HG02973 (cell line): ENCODE results near the gene DCDC2.
"Not testable (repeated sequence)": the region's sequence is repeated elsewhere in the genome, so short reads cannot be mapped to it uniquely, and the experiment has no call there.

Experiments used
- ATAC-seq: cut with Tn5 transposase; IDR thresholded peaks from one replicate; pipeline ENCODE4 v1.9.1; 2021; ENCODE audit warnings: moderate library complexity; ENCODE audit not compliant: unreplicated experiment

DCDC2 gene

DNA sequence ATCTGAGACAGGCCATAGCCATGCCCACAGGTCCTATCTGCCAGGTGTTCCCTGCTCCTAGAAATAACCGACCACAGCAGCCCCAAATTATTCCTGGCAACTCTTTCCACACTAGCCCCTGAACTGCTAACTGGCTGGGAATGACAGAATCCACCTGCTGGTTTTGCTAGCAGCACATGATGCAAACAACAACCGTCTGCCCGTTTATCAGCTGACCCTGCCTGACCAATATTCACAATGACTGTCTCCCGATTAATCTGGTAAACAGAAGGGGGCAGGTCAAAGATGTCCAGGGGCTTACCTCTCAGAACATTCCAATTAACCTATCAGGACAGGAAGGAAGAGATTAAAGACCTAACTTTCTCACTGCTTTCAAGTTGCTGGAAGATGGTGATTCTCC is 130.3 kb downstream of the DCDC2 start:
- ATAC-seq, result no peak

- no peak for ATAC-seq
These were observed 131.3 kb downstream of the DCDC2 start for GRCh38 chr6:24226541-24226940.

- no peak for ATAC-seq
These were observed 132.0 kb downstream of the DCDC2 start for GRCh38 chr6:24225838-24226237.

DNA sequence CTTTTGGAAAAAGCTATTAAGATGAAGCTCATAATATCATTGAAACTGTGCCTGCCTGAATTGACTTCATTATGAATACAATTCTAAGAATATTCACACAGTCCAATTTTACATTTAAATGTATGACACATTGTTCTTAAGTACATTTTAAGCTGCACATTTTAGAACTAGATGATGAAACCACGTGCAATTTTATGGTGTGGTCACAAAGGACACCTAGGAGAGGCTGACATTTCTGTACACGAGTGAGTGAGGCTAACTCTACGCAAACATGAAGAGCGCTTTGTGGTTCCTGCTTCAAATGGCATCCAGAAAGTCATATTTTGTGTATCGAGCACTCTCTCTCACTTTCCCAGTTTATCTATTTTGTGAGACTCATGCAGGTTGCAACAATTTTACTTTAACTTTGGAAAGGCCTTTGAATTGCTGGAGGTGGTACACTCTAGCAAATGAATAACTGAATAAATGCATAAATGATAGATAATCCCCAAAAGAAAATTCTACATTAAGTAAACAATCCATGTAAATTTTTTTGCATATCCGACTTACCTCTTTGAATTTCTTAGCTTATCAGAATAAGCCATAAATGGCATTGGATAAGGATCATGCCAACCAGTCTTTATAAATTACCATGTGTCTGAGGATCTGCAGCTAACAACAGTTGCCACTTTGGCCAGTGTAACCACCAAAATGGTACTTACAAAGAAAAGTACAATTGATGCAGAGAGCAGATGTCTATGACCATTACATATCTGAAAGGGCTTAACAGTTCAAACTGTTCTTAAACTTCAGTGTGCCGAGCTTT is 134.5 kb downstream of the DCDC2 start:
- ATAC-seq, result no peak

DNA sequence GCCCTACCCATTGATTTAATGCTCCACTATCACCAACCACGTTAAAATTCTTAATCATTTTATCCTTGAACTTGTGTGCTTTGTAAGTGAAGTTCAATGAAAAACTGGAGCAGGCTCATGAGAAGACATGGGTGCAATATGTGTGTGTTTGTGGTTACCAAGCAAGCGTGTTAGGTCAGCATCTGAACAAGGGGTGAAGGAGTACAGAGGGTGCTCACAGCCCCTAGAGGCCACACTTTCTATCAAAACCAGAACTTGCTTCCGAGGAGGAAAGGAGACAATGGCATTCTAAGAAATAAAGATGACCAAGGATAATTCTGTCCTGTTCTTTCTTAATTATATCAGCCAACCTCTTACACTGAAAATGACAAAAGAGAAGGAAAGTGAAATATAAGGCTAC is 138.2 kb downstream of the DCDC2 start:
- no peak for ATAC-seq

DNA sequence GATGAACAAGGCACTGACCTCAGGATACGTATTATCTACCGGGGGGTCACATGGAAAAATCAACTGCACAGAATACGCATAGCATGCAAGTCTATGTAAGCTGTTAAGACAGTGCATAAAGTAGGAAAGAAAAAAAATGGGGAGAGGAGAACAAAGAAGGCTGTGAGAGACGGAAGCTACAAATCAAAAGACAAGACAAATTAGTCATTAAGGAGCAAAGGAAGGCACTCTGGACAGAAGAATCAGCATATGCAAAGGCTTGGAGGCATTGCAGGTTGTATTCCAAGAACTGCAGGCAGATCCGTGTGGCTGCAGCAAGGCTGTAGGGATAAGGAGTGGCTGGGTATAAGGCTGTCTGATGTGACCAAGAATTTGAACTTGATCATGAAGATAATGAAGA is 142.9 kb downstream of the DCDC2 start:
- ATAC-seq, result no peak

GRCh38 chr6:24207413-24207812 is 150.4 kb downstream of the DCDC2 start:
- ATAC-seq, result no peak

DNA sequence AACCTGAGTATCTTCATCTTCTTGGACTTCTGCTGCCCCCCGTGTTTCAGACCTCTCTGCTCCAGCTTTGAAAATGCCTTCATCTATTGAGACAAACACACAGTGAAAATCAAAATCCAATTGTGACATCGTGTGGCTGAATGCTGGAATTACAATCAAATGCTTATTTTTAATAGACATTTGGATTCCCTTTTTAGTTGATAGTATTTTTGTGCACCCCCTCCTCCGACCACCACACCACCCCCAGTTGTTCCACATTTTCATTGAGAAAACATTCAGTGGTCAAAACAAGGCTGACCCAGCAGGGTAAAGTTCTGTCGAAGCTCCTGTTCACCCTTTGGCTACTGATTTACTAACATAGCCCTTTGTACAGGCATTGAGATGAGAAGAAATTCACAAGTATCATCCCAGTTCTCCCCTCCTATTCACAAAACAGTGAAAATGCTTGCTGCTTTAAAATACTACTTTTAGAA is 152.8 kb downstream of the DCDC2 start:
- no peak for ATAC-seq

DNA sequence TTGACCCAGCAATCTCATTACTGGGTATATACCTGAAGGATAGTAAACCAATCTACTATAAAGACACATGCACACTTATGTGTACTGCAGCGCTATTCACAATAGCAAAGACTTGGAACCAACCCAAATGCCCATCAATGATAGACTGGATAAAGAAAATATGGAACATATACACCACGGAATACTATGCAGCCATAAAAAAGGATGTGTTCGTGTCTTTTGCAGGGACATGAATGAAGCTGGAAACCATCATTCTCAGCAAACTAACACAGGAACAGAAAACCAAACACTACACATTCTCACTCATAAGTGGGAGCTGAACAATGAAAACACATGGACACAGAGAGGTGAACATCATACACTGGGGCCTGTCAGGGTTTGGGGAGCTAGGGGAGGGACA is 153.7 kb downstream of the DCDC2 start:
- not testable (repeated sequence) for ATAC-seq

DNA sequence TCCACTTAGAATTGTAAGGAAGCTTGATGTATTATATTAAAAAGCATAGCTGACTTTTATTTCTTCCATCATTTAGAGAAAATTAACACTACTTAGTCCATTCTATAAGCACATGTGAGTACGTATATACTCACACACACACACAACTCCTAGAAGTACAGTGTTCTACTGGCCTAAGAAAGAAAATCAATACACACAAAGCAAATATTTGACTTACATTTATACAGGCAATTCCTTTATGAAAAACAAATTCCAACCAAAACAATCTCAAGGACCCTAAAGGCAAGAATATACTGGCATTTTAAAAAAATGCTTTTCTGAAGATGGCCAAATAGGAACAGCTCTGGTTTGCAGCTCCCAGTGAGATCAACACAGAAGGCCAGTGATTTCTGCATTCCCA is 160.0 kb downstream of the DCDC2 start:
- ATAC-seq, result no peak

DNA sequence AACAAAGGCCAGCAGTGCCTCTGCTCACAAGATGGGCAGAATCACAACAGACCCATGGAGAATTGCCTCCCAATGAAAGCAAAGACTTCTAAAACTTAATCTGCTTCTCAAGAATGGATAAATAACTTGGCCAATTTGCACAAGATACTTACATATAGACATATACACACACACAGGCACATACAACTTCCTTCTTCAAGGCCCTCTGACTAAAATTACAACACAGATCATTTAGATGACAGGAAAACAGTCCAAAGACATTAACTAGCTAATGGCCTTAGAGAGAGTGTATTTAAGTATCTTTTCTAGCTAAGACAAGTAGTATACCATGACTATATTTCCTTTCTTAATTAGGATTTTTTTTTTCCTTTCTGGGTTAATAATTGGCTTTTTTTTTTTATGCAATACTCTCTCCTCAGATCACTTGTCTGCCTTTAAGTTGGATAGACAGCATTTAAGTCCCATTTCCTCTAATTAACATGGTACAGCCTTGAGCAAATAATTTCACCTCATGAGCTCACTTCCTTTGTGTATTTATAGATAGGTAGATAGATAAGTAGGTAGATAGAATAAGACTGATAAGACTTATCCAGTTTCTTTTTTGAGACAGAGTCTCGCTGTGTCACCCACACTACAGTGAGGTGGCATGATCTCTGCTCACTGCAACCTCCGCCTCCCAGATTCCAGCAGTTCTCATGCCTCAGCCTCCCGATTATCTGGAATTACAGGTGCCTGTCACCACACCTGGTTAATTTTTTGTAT is 161.8 kb downstream of the DCDC2 start:
- no peak for ATAC-seq

DNA sequence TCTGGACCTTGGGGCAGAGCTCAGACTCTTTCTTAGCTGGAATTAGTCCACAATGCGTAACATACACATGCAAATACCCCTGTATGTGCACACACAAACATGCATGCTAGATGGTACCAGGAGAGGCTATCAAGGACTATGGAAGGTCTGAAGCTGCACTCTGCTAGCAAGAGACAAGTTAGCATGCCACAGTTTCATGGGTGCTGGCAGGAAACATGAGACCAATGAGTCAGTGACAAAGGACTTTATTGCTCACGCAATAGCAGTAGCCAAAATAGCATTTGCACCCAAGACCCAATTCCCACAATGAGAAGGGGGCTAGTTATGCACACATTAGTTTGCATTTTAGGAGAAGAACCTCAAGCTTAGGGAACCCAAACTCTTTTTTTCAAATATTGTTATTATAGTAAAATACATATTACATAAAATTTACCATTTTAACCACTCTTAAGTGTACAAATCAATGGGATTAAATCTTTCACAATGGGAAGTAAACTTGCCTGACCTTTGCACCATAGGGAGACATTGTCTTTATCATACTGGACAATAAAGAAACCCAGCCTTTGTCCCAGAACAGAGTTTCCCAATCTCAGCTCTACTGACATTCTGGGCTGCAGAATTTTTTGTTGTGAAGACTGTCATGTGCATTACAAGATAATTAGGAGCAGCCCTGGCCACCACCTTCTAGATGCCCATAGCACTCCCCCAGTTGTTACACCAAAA is 162.7 kb downstream of the DCDC2 start:
- ATAC-seq, result no peak

- ATAC-seq, result no peak
These were observed 164.5 kb downstream of the DCDC2 start for GRCh38 chr6:24193364-24193763.

- ATAC-seq, result no peak
These were observed 166.5 kb downstream of the DCDC2 start for GRCh38 chr6:24191346-24191745.

DNA sequence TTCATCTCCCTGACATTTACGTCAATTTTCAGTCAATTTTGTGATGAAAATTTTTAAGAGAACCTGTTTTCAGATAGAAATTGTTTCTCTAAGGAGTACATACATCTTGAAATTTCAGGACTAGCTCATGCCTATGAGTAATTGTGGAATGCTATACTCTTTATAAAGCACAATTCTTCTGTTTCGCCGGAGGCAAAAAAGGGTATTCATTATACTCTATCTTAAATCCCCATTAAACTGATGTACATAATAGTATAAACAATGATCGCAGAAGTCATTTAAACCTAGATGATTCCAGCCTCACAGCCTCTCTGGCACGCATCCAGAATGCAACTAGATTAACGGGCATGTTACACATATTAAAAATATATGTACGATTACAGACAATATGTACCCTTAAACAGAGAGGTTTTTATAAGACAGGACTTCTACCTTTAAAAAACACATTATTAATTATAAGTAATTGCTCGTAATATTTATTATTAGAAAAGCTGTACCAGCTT is 169.2 kb downstream of the DCDC2 start:
- no peak for ATAC-seq

GRCh38 chr6:24187965-24188577 is 169.8 kb downstream of the DCDC2 start:
- no peak for ATAC-seq

DNA sequence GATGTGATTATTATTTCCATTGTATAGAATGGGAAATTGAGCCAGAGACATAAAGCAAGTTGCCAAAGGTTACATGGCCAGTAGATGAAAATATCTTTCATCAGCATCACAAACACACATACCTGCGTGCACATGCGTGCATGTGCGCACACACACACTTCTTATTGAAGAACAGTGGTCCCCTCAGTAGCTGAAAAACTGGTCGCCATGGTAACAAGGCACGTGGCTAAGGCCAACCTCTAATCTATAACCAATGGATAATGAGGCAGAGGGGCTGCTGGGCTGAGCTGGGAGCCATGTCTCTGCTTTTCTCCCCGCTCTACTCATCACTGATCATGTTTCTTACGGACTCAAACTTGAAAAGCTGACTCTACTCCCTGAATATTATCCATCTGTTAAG is 171.5 kb downstream of the DCDC2 start:
- no peak for ATAC-seq

- no peak for ATAC-seq
These were observed 174.3 kb downstream of the DCDC2 start for GRCh38 chr6:24183584-24183983.

GRCh38 chr6:24157886-24158285 is 200.0 kb downstream of the DCDC2 start:
- ATAC-seq, result no peak

GRCh38 chr6:24154121-24154520 is 203.7 kb downstream of the DCDC2 start:
- ATAC-seq, result no peak

DNA sequence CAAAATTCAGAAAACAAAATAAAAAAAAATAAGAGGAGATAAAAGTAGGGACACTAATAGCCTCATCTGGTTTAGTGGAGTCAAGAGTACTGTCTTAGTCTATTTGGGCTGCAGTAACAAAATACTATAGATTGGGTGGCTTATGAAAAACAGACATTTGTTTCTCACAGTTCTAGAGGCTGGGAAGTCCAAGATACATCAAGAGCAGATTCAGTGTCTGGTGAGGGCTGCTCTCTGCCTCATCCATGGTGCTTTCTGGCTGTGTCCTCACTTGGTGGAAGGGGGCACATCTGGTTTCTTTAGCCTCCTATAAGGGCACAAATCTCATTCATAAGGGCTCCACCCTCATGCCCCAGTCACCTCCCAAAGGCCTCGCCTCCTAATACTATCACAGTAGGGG is 205.8 kb downstream of the DCDC2 start:
- ATAC-seq, result no peak
